ENCODE data around the gene EFNA5. TPM values are rescaled to one million over a fixed set of nuclear protein-coding genes. Genes with fewer than 3 reads are reported as not detected.

Gene EFNA5
- total and polyA plus RNA-seq, 2 of the 8 experiments (the other 6 are each of a cell fraction or from before 2014, with no cell fraction given), result 9.6 to 21.8 TPM

GRCh38 chr5:107419498-107419897 is 251.2 kb downstream of the EFNA5 start:
- no peaks in the 10 kb centered on the region for H3K79me2 ChIP-seq (ENCODE audit: control insufficient read depth in 1 of 2, insufficient read depth in 2 of 2, low read length in 2 of 2)
- 66% methylated on average over 3 of the region's 3 CpGs; no CpG with 5 or more reads in 1 of the 2 experiments for WGBS, 2 experiments (ENCODE audit: extremely low coverage in 1 of 2, insufficient coverage in 1 of 2, insufficient read length in 1 of 2, insufficient replicate concordance in 2 of 2, low coverage in 1 of 2, low lambda C conversion rate in 2 of 2, missing lambda C conversion rate in 1 of 2)
- no peak overlapping the region for H2BK5ac ChIP-seq (ENCODE audit: low read depth, low read length)
- H3K4me2 ChIP-seq (ENCODE audit: insufficient read depth in 1 of 2, low read depth in 2 of 2, low read length in 2 of 2), result no peak overlapping the region
- no peaks in the 10 kb centered on the region for H3K79me1 ChIP-seq (ENCODE audit: low read depth, low read length)
- no peak overlapping the region for H4K8ac ChIP-seq (ENCODE audit: extremely low read depth, insufficient read depth, low read length)
- H3K18ac ChIP-seq (ENCODE audit: extremely low read depth, low read length), result no peak overlapping the region
- no peak overlapping the region for H3K23ac ChIP-seq (ENCODE audit: insufficient read length)
- no peak overlapping the region for H3K4me3 ChIP-seq (ENCODE audit: extremely low read depth in 1 of 4, insufficient read depth in 2 of 4, low read depth in 3 of 4, low read length in 4 of 4)
- no peak overlapping the region for H2AK5ac ChIP-seq (ENCODE audit: low read depth, low read length)
- H2BK20ac ChIP-seq (ENCODE audit: low read length), result no peak overlapping the region
- POLR2A ChIA-PET (ENCODE audit: partially characterized antibody), result no interaction called here
- H4K5ac ChIP-seq (ENCODE audit: insufficient read length, low read depth, low read length), result no peak overlapping the region
- no peak overlapping the region for H2AFZ ChIP-seq (ENCODE audit: low read length)
- no peak overlapping the region for H3K9ac ChIP-seq (replicated peaks in 1 of 4; ENCODE audit: extremely low read depth in 1 of 4, low read depth in 3 of 4, low read length in 3 of 4)
- no peaks in the 10 kb centered on the region for H3K23me2 ChIP-seq (ENCODE audit: low read depth, low read length)
- no peak overlapping the region for H3K27ac ChIP-seq (ENCODE audit: low read depth, low read length)
- CTCF ChIA-PET (ENCODE audit: partially characterized antibody), result no interaction called here
- H3K4ac ChIP-seq (replicated peaks; ENCODE audit: insufficient read length, low read depth, low read length), result no peak overlapping the region
- H2BK120ac ChIP-seq (replicated peaks; ENCODE audit: low read depth, low read length), result no peak overlapping the region
- H2BK15ac ChIP-seq (ENCODE audit: low read length), result no peak overlapping the region
- H3K9me3 ChIP-seq (ENCODE audit: insufficient read depth in 2 of 2, low read depth in 1 of 2, low read length in 1 of 2), result no peaks in the 10 kb centered on the region
- no peak overlapping the region for H3K56ac ChIP-seq (replicated peaks; ENCODE audit: insufficient read length, low read depth, low read length)
- no peaks in the 10 kb centered on the region for H4K20me1 ChIP-seq (replicated peaks in 1 of 2; ENCODE audit: control insufficient read depth in 1 of 2, insufficient read depth in 2 of 2, low read length in 2 of 2)
- FAIRE-seq (no peak), DNase-seq (ENCODE audit: low read depth in 1 of 2, low spot score in 2 of 2) (no peak)
- H4K91ac ChIP-seq (replicated peaks; ENCODE audit: insufficient read length, low read length), result no peak overlapping the region
- H3K4me1 ChIP-seq (replicated peaks in 1 of 4; ENCODE audit: control insufficient read depth in 3 of 4, insufficient read depth in 4 of 4, low read length in 3 of 4), result peaks cover 0 to 3% (median 0%) of the 10 kb centered on the region in 4 experiments; a peak in 2 of 7 replicates
- H2BK12ac ChIP-seq (ENCODE audit: low read depth, low read length), result no peak overlapping the region
- H3K14ac ChIP-seq (ENCODE audit: insufficient read length), result no peak overlapping the region
- no peaks in the 10 kb centered on the region for H3K36me3 ChIP-seq (ENCODE audit: control insufficient read depth in 2 of 4, insufficient read depth in 4 of 4, low read length in 3 of 4)
- H3K27me3 ChIP-seq (replicated peaks in 1 of 4; ENCODE audit: control insufficient read depth in 3 of 4, extremely low read depth in 1 of 4, insufficient read depth in 3 of 4, low read length in 3 of 4), result no peaks in the 10 kb centered on the region
- TF ChIP-seq FOSL1 (IDR thresholded peaks at IDR 0.05; ENCODE audit: insufficient read depth, low read depth, low read length) (no peak), PHF8 (conservative IDR thresholded peaks at IDR 0.05; ENCODE audit: low read depth, low read length) (no peak), SAP30 (IDR thresholded peaks at IDR 0.05; ENCODE audit: insufficient read depth, insufficient replicate concordance, low read length) (no peak), BCL11A (IDR thresholded peaks at IDR 0.05; ENCODE audit: low read depth in 2 of 2, low read length in 2 of 2) (no peak), ASH2L (IDR thresholded peaks at IDR 0.05; ENCODE audit: low read length) (no peak), CTCF (IDR thresholded peaks at IDR 0.05; ENCODE audit: control extremely low read depth in 1 of 3, insufficient read depth in 1 of 3, low read depth in 1 of 3, low read length in 3 of 3) (no peak), EZH2 (IDR thresholded peaks at IDR 0.05; ENCODE audit: low read depth, low read length, severe bottlenecking) (no peak), SIN3A (conservative IDR thresholded peaks at IDR 0.05 in 1 of 2, IDR thresholded peaks at IDR 0.05 in 1 of 2; ENCODE audit: low read depth in 1 of 2, low read length in 2 of 2) (no peak), KDM4A (IDR thresholded peaks at IDR 0.05; ENCODE audit: low read depth, low read length, severe bottlenecking) (no peak), RBBP5 (IDR thresholded peaks at IDR 0.05; ENCODE audit: borderline replicate concordance, low read depth, low read length) (no peak), POLR2AphosphoS5 (IDR thresholded peaks at IDR 0.05; ENCODE audit: low read depth, low read length) (no peak)

All from H1 (cell line).